LNCAP (cell line): ENCODE data around the gene UCHL1.
A peak's percentile ranks its signal among the peaks of the same experiment; 100 is the strongest.

ENCODE experiments used
- CTCF ChIP-seq: fragments of 450-650 bp; IDR thresholded peaks from 2 replicates; pipeline ENCODE4 v1.5.1; 2017; ENCODE audit warnings: mild to moderate bottlenecking

The UCHL1 gene

DNA sequence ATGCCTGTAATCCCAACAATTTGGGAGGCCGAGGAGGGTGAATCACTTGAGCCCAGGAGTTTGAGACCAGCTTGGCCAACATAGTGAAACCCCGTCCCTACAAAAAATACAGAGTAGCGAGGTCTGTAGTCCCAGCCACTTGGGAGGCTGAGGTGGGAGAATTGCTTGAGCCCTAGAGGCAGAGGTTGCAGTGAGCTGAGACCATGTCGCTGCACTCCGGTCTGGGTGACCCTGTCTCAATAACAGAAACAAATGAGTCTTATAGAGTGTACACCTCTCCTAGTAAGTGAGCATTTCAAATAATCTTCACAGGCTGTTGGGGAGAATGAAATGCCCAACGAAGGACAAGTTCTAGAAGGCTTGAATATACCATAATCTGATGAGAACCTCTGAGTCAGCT, 5.5 kb downstream of the UCHL1 start:
- no peak for TF ChIP-seq CTCF

DNA sequence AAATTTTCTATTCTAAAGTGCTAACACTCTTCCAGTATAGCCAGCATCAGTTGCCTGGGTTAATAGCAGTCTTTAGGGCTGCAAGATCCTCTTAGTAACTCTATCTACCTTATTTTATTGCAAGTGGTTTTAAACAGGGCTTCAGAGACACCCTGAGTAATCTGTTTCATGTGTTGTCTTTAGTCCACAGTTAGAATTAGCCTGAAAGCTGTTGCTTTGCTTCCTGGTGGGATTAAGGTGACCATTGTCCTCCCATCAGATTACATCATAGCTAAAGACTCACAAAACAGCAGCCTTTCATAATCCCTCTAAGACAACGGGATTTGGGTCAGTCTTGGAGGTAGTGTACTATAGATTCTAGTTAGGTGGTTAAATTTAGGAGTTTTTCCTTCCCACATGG, 7.5 kb downstream of the UCHL1 start:
- no peak for TF ChIP-seq CTCF

GRCh38 chr4:41267997-41268396, 11.3 kb downstream of the UCHL1 start:
- TF ChIP-seq CTCF, result no peak

DNA sequence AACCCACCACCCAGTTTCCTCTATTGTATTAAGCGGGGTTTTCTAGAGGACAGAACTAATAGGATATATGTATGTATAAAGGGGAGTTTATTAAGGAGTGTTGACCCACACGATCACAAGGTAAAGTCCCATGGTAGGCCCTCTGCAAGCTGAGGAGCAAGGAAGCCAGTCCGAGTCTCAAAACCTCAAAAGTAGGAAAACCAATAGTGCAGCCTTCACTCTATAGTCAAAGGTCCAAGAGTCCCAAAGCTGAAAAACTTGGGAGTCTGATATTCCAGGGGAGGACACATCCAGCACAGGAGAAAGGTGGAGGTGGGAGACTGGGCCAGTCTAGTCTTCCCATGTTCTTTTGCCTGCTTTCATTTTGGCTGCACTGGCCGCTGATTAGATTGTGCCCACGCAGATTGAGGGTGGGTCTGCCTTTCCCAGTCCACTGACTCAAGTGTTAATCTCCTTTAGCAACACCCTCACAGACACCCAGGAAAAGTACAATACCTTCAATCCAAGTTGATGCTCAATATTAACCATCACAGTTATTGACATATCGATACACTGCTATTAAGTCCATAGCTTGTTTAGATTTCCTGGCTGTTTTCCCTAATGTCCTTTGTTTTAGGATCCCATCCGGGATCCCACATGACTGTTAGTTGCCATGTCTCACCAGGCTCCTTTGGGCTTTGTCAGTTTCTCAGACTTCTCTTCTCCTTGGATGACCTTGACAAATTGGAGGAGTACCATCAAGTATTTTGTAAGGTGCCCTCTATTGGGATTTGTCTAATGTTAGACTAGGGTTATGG, 12.2 kb downstream of the UCHL1 start:
- TF ChIP-seq CTCF, result no peak

GRCh38 chr4:41269682-41270081, 13.0 kb downstream of the UCHL1 start:
- no peak for TF ChIP-seq CTCF

- TF ChIP-seq CTCF, result no peak
Observed at GRCh38 chr4:41280010-41280409, 23.3 kb downstream of the UCHL1 start.

DNA sequence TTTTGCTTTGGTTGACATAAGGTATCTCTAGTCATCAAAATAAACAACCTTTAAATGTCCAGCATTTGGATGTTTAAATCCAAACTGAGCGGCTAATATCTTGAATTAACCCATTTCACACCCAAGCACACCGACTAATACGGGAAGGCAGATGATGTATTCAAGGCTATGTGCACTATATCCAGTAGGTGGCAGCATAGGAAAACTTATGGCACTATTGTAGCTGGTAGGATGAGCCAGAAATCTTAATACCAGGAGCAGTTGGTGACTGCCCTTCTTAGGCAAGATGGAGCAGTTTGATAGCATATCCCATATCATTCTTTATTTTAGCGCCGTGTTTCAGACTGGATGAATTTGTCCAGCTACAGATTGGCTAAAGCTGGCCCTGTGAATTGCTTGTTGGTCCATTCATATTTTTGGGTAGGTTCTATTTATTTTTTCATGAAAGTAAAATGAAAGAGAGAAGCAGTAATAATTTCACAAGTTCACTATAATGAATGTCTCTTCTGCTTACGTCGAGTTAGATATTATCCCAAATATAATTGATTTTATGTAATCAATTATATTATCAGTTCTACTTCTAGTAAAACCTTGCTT, 24.4 kb downstream of the UCHL1 start:
- peak; percentile 86 for TF ChIP-seq CTCF
